ENCODE results near the gene TTR. TPM values are rescaled to one million over a fixed set of nuclear protein-coding genes. Genes with fewer than 3 reads are reported as not detected.

TTR gene
- total and polyA plus RNA-seq, 2 of the 13 experiments (the other 11 are each of a cell fraction or from before 2014, with no cell fraction given): 91.3 to 496 TPM

- TF ChIP-seq ZNF839 (CRISPR knock-in tag; IDR thresholded peaks at IDR 0.05; ENCODE audit: borderline replicate concordance) (no peak), ZMAT3 (CRISPR knock-in tag; conservative IDR thresholded peaks at IDR 0.05) (no peak), CBX2 (IDR thresholded peaks at IDR 0.05; ENCODE audit: low read depth, low read length) (no peak), CBX2 (CRISPR knock-in tag; IDR thresholded peaks at IDR 0.05; ENCODE audit: low read depth) (no peak), ZNF468 (CRISPR knock-in tag; IDR thresholded peaks at IDR 0.05) (no peak), ZNF772 (CRISPR knock-in tag; IDR thresholded peaks at IDR 0.05) (no peak), GATAD1 (CRISPR knock-in tag; IDR thresholded peaks at IDR 0.05) (no peak), ZNF574 (CRISPR knock-in tag; IDR thresholded peaks at IDR 0.05) (peak; percentile 34; the same call in 1 of the 2 replicates), ZNF326 (CRISPR knock-in tag; IDR thresholded peaks at IDR 0.05; ENCODE audit: borderline replicate concordance) (no peak), ZNF543 (CRISPR knock-in tag; IDR thresholded peaks at IDR 0.05) (0 out of 2 replicates have a peak, but pooled peaks have one; percentile 30), ZNF296 (CRISPR knock-in tag; conservative IDR thresholded peaks at IDR 0.05) (no peak), NBN (conservative IDR thresholded peaks at IDR 0.05) (no peak), ZNF513 (CRISPR knock-in tag; conservative IDR thresholded peaks at IDR 0.05) (no peak), ZNF644 (CRISPR knock-in tag; IDR thresholded peaks at IDR 0.05; ENCODE audit: low read depth) (peak; percentile 58; the same call in 1 of the 2 replicates), ZNF609 (CRISPR knock-in tag; IDR thresholded peaks at IDR 0.05; ENCODE audit: borderline replicate concordance) (peak; percentile 45; the same call in 1 of the 2 replicates), HDAC2 (CRISPR knock-in tag; IDR thresholded peaks at IDR 0.05) (peak; percentile 40; the same call in 1 of the 2 replicates), MED1 (CRISPR knock-in tag; IDR thresholded peaks at IDR 0.05) (0 out of 2 replicates have a peak, but pooled peaks have one; percentile 25), AKAP8 (CRISPR knock-in tag; IDR thresholded peaks at IDR 0.05) (no peak)
These were observed 15.7 kb downstream of the TTR start (continued) for GRCh38 chr18:31607384-31607783.

Data from HepG2 (cell line).